GM23338 (cell line): ENCODE measurements around the gene ACAT2.

ENCODE experiments used
- CTCF ChIP-seq, 2 experiments: fragments of 200-600 bp in 1 of 2; sonication (generic) in 1 of 2; conservative IDR thresholded peaks; 2 replicates each; pipeline versions ENCODE4 v1.5.1 to v1.6.1; 2016 to 2017; ENCODE audit warnings: antibody characterized with exemption in 2 of 2, low read depth in 2 of 2, mild to moderate bottlenecking in 2 of 2, moderate library complexity in 1 of 2
- EZH2 ChIP-seq: fragments of 200-600 bp; sonication (generic); IDR thresholded peaks from one replicate; pipeline ENCODE4 v1.8.0; 2017; ENCODE audit warnings: antibody characterized with exemption, mild to moderate bottlenecking, low read depth; ENCODE audit not compliant: unreplicated experiment
- EZH2phosphoT487 ChIP-seq: fragments of 200-600 bp; sonication (generic); IDR thresholded peaks from one replicate; pipeline ENCODE4 v1.8.1; 2018; ENCODE audit warnings: antibody characterized with exemption; ENCODE audit not compliant: unreplicated experiment
- JUNB ChIP-seq: IDR thresholded peaks from one replicate; pipeline ENCODE4 v1.6.1; 2016; ENCODE audit warnings: antibody characterized with exemption; ENCODE audit not compliant: unreplicated experiment
- POLR2AphosphoS5 ChIP-seq: IDR thresholded peaks from 2 replicates; pipeline ENCODE4 v1.6.1; 2016; ENCODE audit warnings: antibody characterized with exemption, low read depth
- REST ChIP-seq: IDR thresholded peaks from one replicate; pipeline ENCODE4 v1.6.1; 2018; ENCODE audit warnings: antibody characterized with exemption; ENCODE audit not compliant: unreplicated experiment
- ZNF462 ChIP-seq: fragments of 250-450 bp; sonication (Bioruptor Pico); IDR thresholded peaks from 2 replicates; pipeline ENCODE4 v1.5.0; 2020; ENCODE audit warnings: mild to moderate bottlenecking, moderate library complexity

DNA sequence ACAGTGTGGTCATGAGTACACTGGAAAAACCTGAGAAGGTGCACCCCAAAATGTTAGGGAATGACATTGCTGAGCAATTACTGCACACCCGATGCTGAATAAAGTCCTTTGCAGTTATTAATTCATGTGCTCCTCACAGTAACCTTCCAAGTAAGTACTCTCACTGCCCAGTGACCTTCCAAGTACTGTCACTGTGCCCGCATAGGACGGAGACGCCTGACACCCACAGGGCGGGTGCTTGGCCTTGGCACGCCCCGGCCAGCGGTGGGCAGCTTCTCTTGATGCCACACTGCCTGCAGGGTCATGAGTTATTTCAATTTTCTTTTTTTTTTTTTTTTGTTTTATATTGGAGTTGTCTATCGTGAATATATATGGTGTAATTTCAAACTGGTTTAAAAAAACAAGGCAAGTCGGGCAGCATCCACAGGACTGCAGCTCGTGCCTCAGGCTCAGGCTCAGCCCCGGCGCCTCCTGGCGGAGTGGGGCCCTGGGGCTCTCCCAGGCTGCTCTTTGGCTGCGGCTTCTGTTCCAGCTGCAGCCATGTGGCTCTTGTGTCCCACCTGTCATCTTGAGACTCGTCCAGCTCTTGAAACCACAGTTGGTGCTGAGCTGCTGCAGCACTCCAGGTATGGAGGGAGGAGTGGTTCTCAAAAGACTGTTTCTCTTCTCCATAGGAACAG lies 65.3 kb downstream of the ACAT2 start:
- no peak for TF ChIP-seq CTCF (conservative IDR thresholded peaks at IDR 0.05; ENCODE audit: low read depth in 2 of 2)
- no peak for TF ChIP-seq JUNB
- TF ChIP-seq EZH2 = no peak
- TF ChIP-seq REST = no peak
- no peak for TF ChIP-seq EZH2phosphoT487
- no peak for TF ChIP-seq ZNF462 (CRISPR knock-in tag)
- TF ChIP-seq POLR2AphosphoS5 = no peak
